ENCODE measurements around the gene TUBA3C. TPM values are rescaled to one million over a fixed set of nuclear protein-coding genes. Genes with fewer than 3 reads are reported as not detected.

TUBA3C gene
- total and polyA plus RNA-seq, 2 experiments from 2014 or later, result not detected

GRCh38 chr13:19185086-19185864 lies 3.7 kb upstream of the TUBA3C start (continued):
- TF ChIP-seq ZNF462 (CRISPR knock-in tag; IDR thresholded peaks at IDR 0.05) (no peak), ZNF114 (CRISPR knock-in tag; IDR thresholded peaks at IDR 0.05) (no peak), EZH2phosphoT487 (IDR thresholded peaks at IDR 0.05; ENCODE audit: unreplicated experiment) (no peak), ETS1 (IDR thresholded peaks at IDR 0.05) (no peak), STAT1 (IDR thresholded peaks at IDR 0.05; ENCODE audit: unreplicated experiment) (no peak), POLR2AphosphoS5 (IDR thresholded peaks at IDR 0.05; ENCODE audit: low read depth) (no peak), NANOG (IDR thresholded peaks at IDR 0.05; ENCODE audit: borderline replicate concordance) (no peak), CTCF (conservative IDR thresholded peaks at IDR 0.05; ENCODE audit: low read depth in 2 of 2) (no peak), ZNF331 (CRISPR knock-in tag; IDR thresholded peaks at IDR 0.05; ENCODE audit: low read depth) (no peak), CREB1 (CRISPR knock-in tag; IDR thresholded peaks at IDR 0.05; ENCODE audit: low read depth) (no peak)
